GM13977 (cell line): Measurements from ENCODE around the gene MIEF2.

Source experiments
- DNase-seq: peaks from one replicate; pipeline ENCODE4 v3.0.0; 2012; ENCODE audit warnings: low spot score
- in situ Hi-C: fragments of 300-500 bp; cut with MboI; formaldehyde crosslinking; loops from one replicate; pipeline ENCODE4 v1.12.0; 2022; ENCODE audit warnings: low sequenced_read_pairs, low pct_unique_long_range_greater_than_20kb, mixed read lengths, inconsistent platforms; ENCODE audit not compliant: unreplicated experiment
- TF ChIP-seq, protein P1 (sequence below): IDR thresholded peaks from 2 replicates; pipeline ENCODE4 v1.5.1; 2012; ENCODE audit warnings: mild to moderate bottlenecking, control low read depth; ENCODE audit not compliant: insufficient read depth; ENCODE audit errors: extremely low read depth, missing control alignments

MIEF2 gene

DNA sequence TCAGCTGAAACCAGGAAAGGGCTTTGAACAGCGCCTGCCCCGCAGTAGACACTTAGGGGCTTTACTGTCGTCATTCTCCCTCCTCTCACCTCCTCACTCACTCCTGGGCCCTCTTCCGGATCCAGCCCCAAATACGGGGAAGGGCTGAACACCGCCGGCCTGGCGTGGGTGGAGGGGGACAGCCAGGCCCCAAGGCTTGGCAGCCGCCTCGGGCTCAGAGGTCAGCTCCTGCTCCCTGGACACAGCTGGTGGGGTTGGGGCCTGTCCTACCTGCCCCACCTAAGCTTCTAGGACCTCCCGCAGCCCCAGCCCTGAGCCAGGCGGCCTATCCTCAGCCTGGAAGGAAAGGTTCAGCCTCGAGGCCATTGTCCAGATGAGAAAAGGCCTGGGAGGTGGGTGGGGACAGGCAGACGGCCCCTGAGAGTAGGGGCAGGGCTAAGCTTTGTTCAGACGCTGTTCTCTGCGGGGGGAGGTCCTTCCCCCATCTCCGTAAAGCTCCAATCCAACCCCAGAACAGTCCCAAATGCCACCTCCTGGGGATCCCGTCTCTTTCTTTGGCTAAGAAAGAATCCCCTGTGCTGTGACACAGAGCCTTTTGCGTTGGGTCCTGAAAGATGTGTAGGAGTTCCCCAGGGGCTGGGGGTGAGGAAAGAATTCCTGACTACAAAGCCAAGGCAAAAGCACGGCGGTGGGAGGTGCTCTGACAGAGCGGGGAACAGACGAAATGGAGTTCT is 35.9 kb upstream of the MIEF2 start:
- TF ChIP-seq, protein P1, sequence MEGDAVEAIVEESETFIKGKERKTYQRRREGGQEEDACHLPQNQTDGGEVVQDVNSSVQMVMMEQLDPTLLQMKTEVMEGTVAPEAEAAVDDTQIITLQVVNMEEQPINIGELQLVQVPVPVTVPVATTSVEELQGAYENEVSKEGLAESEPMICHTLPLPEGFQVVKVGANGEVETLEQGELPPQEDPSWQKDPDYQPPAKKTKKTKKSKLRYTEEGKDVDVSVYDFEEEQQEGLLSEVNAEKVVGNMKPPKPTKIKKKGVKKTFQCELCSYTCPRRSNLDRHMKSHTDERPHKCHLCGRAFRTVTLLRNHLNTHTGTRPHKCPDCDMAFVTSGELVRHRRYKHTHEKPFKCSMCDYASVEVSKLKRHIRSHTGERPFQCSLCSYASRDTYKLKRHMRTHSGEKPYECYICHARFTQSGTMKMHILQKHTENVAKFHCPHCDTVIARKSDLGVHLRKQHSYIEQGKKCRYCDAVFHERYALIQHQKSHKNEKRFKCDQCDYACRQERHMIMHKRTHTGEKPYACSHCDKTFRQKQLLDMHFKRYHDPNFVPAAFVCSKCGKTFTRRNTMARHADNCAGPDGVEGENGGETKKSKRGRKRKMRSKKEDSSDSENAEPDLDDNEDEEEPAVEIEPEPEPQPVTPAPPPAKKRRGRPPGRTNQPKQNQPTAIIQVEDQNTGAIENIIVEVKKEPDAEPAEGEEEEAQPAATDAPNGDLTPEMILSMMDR: no peak
- DNase-seq: no peak
- in situ Hi-C loops: no loop called here

DNA sequence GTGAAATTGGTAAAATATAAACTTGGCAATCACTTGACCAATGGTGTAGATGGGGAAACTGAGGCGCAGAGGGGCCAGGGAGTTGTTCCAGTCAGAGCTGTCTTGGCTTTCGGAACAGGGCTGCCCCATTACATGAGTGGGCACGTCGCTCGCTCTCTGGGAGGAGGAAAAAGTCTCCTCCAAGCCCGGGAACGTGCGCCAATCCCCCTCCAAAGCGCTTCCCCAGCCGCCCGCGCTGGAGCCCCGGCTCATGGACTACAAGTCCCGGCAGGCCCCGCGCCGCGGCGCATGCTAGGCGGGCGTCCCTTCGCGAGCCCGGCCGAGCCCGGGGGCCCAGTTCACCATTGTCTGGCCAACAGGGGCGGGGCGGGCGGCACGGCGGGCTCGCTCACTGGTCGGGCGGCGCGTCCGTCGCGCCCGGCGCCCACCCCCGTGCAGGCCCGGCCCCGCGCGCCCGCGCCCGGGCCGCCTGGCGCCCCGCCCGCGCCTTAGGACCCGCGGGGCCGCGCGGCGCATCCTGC is 35.3 kb upstream of the MIEF2 start, which contains the start of gene LLGL1:
Gene LLGL1, plus strand, starts transcription at position 515 of the 521 bp plus-strand sequence. CDS start 48 bp downstream, outside the sequence.
- TF ChIP-seq, protein P1: no peak
- in situ Hi-C loops: no loop called here
- peak; percentile 100 for DNase-seq

DNA sequence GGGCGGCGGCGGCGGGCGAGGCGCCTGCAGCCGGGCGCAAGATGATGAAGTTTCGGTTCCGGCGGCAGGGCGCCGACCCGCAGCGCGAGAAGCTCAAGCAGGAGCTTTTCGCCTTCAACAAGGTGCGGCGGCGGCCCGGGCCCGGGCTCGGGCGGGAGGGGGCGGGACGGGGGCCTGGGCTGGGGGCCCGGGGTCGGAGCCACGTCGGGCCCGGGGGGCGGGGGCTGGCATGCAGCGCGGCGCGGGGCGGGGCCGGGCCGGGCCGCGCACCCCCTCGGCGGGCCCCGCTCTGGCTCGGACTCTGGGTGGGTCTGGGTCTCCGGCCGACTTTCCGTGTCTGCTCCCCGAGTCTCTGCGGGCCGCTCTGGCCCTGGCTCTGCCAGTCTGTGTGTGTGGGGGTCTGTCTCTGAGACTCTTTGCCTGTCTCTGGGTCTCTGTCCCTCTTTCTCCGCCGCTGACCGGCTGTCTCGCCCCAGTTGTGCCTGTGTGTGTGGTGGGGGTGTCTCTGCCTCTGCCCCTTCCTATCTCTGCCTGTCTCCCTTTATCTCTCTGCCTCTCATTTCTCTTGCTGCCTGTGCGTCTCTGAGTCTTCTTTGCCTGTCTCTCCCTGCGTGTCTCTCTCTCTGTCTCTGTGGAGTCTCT is 34.7 kb upstream of the MIEF2 start:
- DNase-seq: no peak
- in situ Hi-C loops: no loop called here
- TF ChIP-seq, protein P1: no peak

DNA sequence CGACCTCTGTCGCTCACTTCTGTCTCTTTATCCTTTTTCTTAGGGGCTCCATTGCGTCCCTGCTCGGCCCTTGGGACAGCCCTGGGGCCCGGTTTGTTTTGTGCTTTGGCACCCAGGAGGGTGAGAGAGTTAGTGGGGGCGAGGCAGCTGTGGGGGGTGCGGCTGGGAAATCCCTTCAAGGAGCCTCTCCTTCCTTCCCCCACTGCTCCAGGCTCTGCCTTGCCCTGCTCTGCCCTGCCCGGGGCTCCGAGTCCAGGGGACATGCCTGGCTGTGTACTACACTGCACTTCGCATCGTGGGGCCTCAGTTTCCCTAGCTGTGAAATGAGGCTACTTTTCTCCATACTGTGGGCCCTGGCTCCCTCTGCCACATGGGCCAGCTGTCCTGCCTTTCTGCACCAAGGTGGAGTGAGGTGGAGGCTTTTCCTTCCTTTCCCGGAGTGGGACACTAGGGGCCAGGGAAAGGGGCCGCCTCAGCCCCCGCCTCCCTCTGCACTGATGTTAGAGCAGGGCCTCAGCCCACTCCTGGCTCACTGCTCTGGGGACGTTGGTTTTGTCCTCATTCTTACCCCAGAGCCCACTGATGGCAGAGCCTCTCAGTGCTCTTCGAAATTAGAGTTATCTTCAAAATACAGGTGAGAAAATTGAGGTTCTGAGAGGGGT is 34.0 kb upstream of the MIEF2 start:
- in situ Hi-C loops: no loop called here
- TF ChIP-seq, protein P1: no peak
- no peak for DNase-seq

DNA sequence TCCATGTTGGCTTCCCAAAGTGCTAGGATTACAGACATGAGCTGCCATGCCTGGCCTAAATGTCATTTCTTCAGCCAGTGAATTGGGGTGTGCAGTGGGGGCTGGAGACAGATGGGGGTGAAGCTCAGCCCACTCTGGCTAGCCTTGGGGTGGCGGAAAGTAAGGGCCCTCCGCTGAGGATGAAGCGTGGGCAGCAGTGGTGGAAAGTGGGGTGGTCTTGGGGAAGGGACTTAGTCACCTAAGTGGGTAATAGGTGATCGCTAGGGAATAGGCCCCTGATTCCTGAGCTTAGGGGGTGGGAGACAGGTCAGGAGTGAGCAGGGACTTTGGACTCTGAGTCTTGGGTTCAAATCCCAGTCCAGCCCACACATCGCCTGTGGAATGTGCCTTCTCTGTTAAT is 32.8 kb upstream of the MIEF2 start:
- TF ChIP-seq, protein P1: no peak
- in situ Hi-C loops: no loop called here
- DNase-seq: no peak

DNA sequence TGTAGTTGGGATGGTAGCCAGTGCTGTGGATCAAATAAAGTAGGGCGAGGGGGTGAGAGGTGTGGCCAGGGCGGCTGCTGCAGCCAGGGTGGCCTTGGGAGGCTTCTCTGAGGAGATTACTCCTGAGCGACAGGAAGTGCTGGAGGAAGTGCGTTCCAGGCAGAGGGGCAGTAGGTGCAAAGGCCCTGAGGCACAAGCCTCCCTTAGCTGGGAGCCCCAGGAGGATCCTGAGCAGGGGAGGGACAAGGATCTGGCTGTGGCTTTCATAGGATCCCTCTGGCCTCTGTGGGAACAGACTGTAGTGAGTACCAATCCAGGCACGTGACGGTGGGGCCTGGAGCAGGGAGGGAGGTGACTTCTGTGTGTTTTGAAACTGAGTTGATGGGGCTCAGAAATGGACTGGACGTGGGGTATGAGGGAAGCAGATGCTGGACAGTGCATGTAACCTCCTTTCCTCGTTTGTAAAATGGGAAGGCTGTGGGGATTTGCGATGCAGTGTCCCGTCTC is 32.2 kb upstream of the MIEF2 start:
- TF ChIP-seq, protein P1: no peak
- in situ Hi-C loops: no loop called here
- no peak for DNase-seq
